Right forelimb (tissue), 1 donor: ENCODE data around the gene ESRP2.

Experiments used
- DNase-seq: peaks from one replicate; pipeline ENCODE4 v3.0.0-alpha.2; 2018

ESRP2 gene

GRCh38 chr16:68235887-68236136, at the start of gene ESRP2:
Gene ESRP2, minus strand, starts transcription at chr16:68236127. Its CDS starts 82 bp downstream, at chr16:68236045.
- DNase-seq: no peak

DNA sequence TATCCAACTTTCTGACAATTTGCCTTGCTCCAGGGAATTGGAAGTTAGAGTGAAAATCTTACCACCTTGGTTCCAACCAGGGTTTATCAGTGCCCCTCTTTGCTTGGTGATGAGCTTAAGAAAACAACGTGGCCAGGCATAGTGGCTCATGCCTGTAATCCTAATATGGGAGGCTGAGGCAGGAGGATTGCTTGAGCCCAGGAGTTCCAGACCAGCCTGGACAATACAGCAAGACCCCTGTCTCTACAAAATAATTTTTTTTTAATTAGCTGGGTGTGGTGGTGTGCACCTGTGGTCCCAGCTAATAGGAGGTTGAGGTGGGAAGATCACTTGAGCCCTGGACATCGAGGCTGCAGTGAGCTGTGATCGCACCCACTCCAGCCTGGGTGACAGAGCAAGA, 49.8 kb upstream of the ESRP2 start:
- no peak for DNase-seq

DNA sequence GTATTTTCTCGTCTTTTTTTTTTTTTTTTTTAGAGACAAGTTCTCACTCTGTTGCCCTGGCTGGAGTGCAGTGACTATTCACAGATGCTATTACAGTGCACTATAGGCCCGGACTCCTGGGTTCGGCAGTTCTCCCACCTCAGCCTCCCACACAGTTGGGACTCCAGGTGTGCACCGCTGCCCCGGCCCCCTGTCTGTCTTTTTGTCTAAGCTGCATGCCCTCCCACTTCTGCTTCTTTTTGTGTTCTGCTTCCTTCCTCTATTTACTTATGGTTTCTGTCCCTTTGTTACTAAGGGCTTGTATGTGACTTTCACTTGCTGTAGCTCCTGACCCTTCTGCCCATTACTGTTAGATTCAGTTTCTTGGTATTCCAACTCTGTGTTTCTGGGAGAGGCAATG, 48.9 kb upstream of the ESRP2 start:
- DNase-seq: no peak

- DNase-seq: no peak
These were observed 48.1 kb upstream of the ESRP2 start for GRCh38 chr16:68283801-68284598.

DNA sequence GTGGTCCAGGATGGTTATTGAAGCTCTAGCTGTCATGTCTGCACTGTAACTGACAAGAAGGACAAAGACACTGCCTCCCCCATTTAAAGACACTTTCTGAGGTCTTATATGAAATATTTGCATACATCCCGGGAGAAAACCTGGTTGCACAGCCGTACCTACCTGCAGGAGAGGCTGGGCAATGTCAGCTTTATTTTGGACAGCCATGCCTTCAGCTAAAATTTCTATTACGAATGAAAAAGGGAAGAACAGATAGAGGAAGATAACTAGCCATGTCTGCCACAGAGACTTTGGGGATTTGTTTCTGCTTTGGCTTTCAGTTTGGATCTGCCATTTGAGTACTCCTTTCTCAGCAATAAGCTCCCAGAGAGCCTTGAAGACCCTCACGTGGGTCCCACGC, 47.4 kb upstream of the ESRP2 start:
- no peak for DNase-seq

DNA sequence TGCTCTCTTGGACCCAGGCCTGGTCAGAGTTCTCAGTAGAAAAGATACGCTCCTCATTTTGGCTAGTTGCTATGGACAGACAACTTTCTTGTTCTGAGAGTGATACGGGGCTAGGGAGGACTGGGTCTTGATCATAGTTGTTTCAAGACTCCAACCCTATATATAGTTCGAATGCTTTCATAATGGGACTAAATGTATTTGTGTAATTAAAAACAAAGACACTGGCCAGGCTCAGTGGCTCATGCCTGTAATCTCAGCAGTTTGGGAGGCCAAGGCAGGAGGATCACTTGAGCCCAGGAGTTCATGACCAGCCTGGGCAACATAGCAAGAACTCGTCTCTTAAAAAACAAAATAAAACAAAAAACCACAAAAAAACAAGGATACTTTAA, 46.1 kb upstream of the ESRP2 start:
- no peak for DNase-seq

DNA sequence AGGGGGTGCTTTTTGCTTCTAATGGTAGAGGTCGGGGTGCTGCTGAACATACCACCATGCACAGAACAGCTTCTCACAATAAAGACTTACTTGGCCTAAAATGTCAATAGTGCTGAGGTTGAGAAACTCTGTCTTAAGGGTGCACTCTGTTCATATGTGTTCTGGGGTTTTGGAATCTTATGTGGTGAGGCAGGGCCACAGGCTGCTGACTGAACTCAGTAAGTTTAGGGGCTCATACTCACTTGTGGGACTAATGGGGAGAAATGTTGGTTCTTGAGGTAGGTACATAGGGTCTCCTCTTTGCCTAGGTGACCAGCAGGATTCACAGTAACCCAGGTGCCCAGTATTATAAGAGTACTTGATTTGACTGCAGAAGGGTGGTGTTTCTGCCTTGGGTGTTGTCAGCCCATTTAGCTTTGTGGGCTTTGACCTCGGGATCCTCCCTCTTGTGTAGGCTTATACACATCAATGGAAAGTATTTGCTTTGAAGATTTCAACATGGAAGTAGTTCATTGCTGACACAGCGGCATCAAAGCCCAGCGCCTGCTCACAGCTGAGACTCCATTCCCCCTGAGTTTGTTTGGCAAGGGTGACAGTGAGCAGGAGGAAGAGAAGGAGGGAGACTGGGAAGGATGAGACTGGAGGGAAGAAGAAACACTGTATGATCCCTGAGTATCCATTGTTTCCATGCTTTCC, 45.6 kb upstream of the ESRP2 start:
- no peak for DNase-seq

GRCh38 chr16:68279726-68280558, 44.0 kb upstream of the ESRP2 start:
- DNase-seq: no peak

DNA sequence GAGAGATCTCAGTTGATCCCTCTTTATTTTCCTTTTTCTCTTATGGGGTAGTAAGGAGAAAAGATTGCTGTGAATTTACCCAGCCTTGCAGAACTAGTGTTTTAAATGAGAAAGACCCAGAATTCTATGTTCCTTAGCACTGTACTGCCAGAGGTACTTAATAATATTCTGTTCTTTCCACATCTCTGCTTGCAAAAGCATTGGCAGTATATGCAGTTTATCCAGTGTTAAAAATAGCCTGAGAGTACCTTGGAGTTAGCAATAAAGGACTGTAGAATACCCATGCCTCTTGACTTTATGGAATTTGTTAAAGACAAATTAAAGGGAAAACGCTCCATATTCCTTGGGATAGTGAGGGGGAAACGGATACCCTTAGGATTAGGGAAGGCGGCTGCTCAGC, 40.3 kb upstream of the ESRP2 start:
- DNase-seq: no peak

GRCh38 chr16:68275611-68276191, 39.8 kb upstream of the ESRP2 start:
- DNase-seq: no peak

DNA sequence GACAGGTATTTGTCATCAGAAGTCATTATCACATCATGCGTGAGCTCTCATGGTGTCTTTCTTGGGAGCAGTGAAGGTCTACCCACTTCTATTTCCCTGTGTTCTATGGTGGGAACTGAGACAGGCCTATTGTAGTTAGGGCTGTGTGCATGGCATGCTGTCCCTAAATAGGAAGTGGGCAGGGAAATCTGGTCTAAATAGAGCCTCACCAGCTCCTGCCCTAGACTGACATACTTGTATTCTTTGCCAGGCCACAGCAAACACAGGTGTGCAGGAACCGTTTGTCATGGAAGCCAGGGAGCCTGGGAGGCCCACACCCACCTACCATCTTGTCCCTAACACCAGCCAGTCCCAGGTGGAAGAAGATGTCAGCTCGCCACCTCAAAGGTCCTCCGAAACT, 38.5 kb upstream of the ESRP2 start:
- DNase-seq: no peak

DNA sequence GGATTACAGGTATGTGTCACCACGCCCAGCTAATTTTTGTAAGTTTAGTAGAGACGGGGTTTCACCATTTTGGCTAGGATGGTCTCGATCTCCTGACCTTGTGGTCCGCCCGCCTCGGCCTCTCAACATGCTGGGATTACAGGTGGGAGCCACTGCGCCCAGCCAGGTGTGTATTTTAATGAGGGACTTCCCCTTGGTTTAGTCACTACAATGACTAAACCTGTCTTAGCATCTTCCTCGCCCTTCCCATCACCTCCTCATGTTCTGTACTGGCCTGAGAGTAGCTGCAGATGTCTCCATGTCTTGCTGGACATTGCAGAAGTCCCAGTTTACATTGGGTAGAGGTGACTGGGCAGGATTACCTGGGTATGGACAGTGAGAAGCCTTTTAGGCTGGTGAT, 38.0 kb upstream of the ESRP2 start:
- DNase-seq: no peak

DNA sequence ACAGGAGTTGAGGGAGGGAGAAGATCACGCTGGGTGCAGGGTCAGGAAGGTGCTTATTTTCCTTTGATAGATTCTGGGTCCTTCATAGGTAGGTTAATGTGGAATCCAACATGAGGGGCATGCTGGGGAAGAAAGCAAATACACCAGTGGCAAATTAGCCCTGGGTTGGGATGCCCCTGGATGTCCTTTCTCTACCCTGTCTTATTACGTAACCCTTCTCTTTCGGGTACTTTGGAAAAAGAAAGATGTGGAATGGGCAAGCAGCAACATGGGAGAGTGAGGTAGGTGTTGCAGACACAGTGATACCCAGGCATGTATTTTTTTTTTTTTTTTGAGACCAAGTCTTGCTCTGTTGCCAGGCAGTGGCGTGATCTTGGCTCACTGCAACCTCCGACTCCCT, 37.5 kb upstream of the ESRP2 start:
- DNase-seq: no peak

DNA sequence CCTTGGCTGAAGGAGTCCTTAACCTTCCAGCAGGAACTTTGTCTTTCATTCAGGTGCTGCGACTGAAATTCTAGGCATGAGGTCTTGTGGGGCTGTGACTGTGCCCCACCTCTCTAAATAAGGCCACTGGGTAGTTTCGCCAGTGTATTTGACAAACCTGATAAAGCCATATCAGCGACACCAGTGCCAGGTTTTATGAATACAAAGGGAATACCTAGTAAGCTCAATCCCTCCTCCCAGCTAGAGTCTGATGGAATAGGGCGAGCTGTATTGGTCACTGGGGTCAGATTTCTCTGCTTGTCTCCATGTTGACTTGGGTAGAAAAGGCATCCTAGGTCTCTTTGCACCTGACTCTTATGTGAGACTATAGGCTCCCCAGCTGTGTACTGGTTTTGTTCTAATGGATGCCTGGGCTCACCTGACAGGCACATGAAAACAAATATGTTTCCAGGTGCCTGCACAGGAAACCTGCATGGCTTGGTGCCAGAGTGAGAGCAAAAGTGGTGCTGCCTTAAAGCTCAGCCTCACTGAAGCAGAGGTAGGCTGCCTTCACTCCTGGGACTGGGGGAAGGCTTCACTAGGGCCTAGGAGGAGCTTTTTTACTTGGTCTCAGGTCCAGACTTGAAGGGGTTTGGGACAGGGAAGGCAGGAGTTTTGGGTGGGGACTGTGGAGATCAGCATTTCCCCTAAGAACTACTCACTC, 36.7 kb upstream of the ESRP2 start:
- no peak for DNase-seq

GRCh38 chr16:68270353-68270752, 34.4 kb upstream of the ESRP2 start:
- no peak for DNase-seq

GRCh38 chr16:68269793-68270192, 33.9 kb upstream of the ESRP2 start:
- no peak for DNase-seq

DNA sequence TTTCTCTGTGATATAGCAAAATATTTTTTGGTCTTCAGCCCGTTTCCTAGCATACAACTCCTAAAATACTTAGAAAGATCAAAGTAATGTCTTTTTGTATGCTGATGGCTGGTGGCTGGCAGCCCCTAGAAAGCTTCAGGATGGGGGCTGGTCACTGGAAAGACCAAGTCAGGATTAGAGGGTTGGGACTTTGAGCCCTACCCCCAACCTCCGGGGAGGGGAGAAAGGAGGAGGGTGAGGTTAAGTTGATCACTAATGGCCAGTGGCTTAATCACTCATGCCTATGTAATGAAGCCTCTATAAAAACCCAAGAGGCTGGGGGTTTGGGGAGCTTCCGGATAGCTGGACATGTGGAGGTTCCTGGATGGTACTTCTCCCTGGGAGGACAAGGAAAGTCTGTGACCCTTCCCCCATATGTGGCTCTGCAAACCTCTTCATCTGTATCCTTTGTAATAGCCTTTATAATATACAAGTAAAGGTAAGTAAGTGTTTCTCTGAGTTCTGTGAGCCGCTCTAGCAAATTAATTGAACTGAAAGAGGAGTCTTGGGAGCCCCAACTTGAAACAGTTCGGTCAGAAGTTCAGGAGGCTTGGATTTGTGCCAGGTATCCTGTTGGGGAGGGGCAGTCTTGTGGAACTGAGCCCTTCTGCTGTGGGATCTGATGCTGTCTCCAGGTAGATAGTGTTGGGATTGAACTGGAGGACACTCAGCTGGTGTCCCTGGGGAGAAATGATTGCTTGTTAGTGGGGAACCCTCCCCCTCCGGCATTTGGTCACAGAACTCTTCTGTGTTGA, 31.9 kb upstream of the ESRP2 start:
- no peak for DNase-seq

DNA sequence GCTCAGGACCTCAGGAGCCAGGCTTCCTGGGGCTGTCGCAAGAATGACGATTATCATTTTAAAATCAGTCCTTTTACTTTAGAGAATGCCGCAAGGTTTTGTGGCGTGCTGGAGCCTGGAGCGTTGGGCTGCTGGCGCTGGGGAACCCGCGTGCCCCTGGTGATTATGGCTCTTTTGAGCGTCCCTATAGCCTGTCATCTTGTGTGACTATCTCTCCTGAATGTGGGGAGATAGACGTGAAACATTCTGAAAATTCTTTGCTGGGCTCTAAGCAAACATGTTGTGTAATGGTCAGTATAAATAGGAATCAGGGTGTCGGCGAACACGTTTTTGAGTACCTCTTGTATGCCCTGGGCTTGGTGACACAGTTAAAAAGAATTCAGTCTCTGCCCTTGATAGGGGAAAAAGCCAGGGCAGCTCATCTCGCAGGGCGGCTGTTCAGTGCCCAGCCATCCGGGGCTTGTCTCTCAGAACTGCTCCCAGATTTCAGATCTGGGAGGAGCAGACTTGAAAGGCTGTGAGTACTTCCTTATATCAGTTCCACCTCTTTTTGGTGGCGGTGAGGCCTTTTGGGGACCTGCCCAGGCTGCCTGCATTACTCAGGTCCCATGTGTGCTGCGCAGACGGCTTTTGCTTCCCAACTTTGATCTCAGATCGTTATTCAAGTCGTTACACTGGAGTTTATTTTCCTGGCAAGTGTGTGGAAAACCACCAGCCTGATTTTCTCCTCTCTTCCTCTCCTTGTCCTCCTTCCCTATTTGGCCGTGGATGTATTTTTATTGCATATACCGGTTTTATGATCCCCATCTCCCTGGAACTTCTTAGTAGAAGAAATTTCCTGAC, 29.4 kb upstream of the ESRP2 start:
- no peak for DNase-seq

- peak; percentile 83 for DNase-seq
These were observed 28.5 kb upstream of the ESRP2 start, which contains the start of gene SLC7A6 for GRCh38 chr16:68264128-68265077. Gene SLC7A6, plus strand, starts transcription at chr16:68264526. Its CDS starts 10,201 bp downstream, at chr16:68274727.
